OCI-LY1 (cell line): ENCODE results near the gene MAP4.
A peak's percentile ranks its signal among the peaks of the same experiment; 100 is the strongest.

ENCODE experiments used
- H2AFZ ChIP-seq: fragments of 200-600 bp; sonication (generic), shearing (Covaris generic); 2 replicates; pipeline ENCODE4 v1.6.0; 2014; ENCODE audit warnings: antibody characterized with exemption, mild to moderate bottlenecking, low read length
- H3F3A ChIP-seq: fragments of 200-600 bp; sonication (generic), shearing (Covaris generic); 2 replicates; pipeline ENCODE4 v1.6.0; 2014; ENCODE audit warnings: mild to moderate bottlenecking, antibody characterized with exemption, low read length, moderate library complexity; ENCODE audit not compliant: insufficient read depth
- H3K27ac ChIP-seq: fragments of 200-600 bp; sonication (generic); 2 replicates; pipeline ENCODE4 v1.5.1; 2014; ENCODE audit warnings: low read length, mixed run types, mild to moderate bottlenecking, low read depth; ENCODE audit not compliant: poor library complexity, severe bottlenecking
- H3K27me3 ChIP-seq: fragments of 200-600 bp; sonication (generic); 2 replicates; pipeline ENCODE4 v1.6.0; 2014; ENCODE audit warnings: antibody characterized with exemption, mild to moderate bottlenecking, low read length, moderate library complexity; ENCODE audit not compliant: insufficient read depth
- H3K36me3 ChIP-seq: fragments of 200-600 bp; sonication (generic); 2 replicates; pipeline ENCODE4 v1.6.1; 2014; ENCODE audit warnings: mild to moderate bottlenecking, antibody characterized with exemption, low read length, moderate library complexity, mixed read lengths; ENCODE audit not compliant: insufficient read depth
- H3K4me1 ChIP-seq: fragments of 200-600 bp; sonication (generic); 2 replicates; pipeline ENCODE4 v1.5.1; 2014; ENCODE audit warnings: mild to moderate bottlenecking, low read length, moderate library complexity; ENCODE audit not compliant: insufficient read depth, severe bottlenecking
- H3K4me2 ChIP-seq: fragments of 200-600 bp; sonication (generic), shearing (Covaris generic); 2 replicates; pipeline ENCODE4 v1.6.1; 2014; ENCODE audit warnings: low read length
- H3K4me3 ChIP-seq: fragments of 200-600 bp; sonication (generic); 2 replicates; pipeline ENCODE4 v1.5.1; 2014; ENCODE audit warnings: low read length, low read depth, mild to moderate bottlenecking, mixed read lengths; ENCODE audit not compliant: poor library complexity, severe bottlenecking
- H3K79me2 ChIP-seq: fragments of 200-600 bp; shearing (Covaris generic); 2 replicates; pipeline ENCODE4 v1.6.1; 2016; ENCODE audit warnings: mixed run types, low read length, mixed read lengths; ENCODE audit not compliant: insufficient read depth
- H3K9ac ChIP-seq: fragments of 200-600 bp; sonication (generic), shearing (Covaris generic); 2 replicates; pipeline ENCODE4 v1.6.1; 2014; ENCODE audit warnings: mild to moderate bottlenecking, low read length, mixed read lengths
- H3K9me2 ChIP-seq: fragments of 200-600 bp; sonication (generic), shearing (Covaris generic); 2 replicates; pipeline ENCODE4 v1.6.1; 2014; ENCODE audit warnings: low read depth, mild to moderate bottlenecking, low read length, mixed read lengths
- H3K9me3 ChIP-seq: fragments of 200-600 bp; shearing (Covaris generic); 2 replicates; pipeline ENCODE4 v1.6.1; 2014; ENCODE audit warnings: low read length, mixed read lengths
- H4K20me1 ChIP-seq: fragments of 200-600 bp; sonication (generic), shearing (Covaris generic); 2 replicates; pipeline ENCODE4 v1.6.0; 2016; ENCODE audit warnings: mild to moderate bottlenecking, low read length; ENCODE audit not compliant: insufficient read depth
- CTCF ChIP-seq: fragments of 200-600 bp; sonication (generic), shearing (Covaris generic); IDR thresholded peaks from 2 replicates; pipeline ENCODE4 v1.5.1; 2017; ENCODE audit warnings: mild to moderate bottlenecking, antibody characterized with exemption, low read length, moderate library complexity, mixed read lengths
- EZH2 ChIP-seq: fragments of 200-600 bp; sonication (generic), shearing (Covaris generic); IDR thresholded peaks from 2 replicates; pipeline ENCODE4 v1.8.0; 2017; ENCODE audit warnings: borderline replicate concordance, mixed run types, mild to moderate bottlenecking, antibody characterized with exemption, low read length, moderate library complexity, mixed read lengths

Gene MAP4

GRCh38 chr3:48023377-48023776 is 7.2 kb upstream of the MAP4 start:
- Histone ChIP-seq H4K20me1 (no peaks in the 10 kb centered on the region), H3K79me2 (peaks cover 4% of the 10 kb centered on the region; the same call in 1 of the 2 replicates), H2AFZ (no peak overlapping the region), H3K4me2 (no peak overlapping the region), H3K27me3 (no peaks in the 10 kb centered on the region), H3K36me3 (no peaks in the 10 kb centered on the region), H3K9me3 (no peaks in the 10 kb centered on the region), H3K4me3 (no peak overlapping the region), H3F3A (no peaks in the 10 kb centered on the region), H3K9ac (no peak overlapping the region), H3K9me2 (no peaks in the 10 kb centered on the region), H3K4me1 (peaks cover 65% of the 10 kb centered on the region), H3K27ac (peak overlapping the region; percentile 24)
- no peak for TF ChIP-seq EZH2
- no peak for TF ChIP-seq CTCF

- H3K9me2 ChIP-seq, result no peaks in the 10 kb centered on the region
- no peaks in the 10 kb centered on the region for H3K9me3 ChIP-seq
- H3K79me2 ChIP-seq, result peaks cover 4% of the 10 kb centered on the region; the same call in 1 of the 2 replicates
- no peak overlapping the region for H2AFZ ChIP-seq
- H3K4me3 ChIP-seq, result no peak overlapping the region
- peak overlapping the region; percentile 53 for H3K27ac ChIP-seq
- TF ChIP-seq CTCF, result no peak
- no peak for TF ChIP-seq EZH2
- no peaks in the 10 kb centered on the region for H4K20me1 ChIP-seq
- H3K4me1 ChIP-seq, result peaks cover 71% of the 10 kb centered on the region
- H3K27me3 ChIP-seq, result no peaks in the 10 kb centered on the region
- no peak overlapping the region for H3K9ac ChIP-seq
- H3K36me3 ChIP-seq, result no peaks in the 10 kb centered on the region
- no peaks in the 10 kb centered on the region for H3F3A ChIP-seq
- H3K4me2 ChIP-seq, result peak overlapping the region; percentile 24; the same call in 1 of the 2 replicates
Observed at GRCh38 chr3:48022178-48022577, 6.0 kb upstream of the MAP4 start.

- Histone ChIP-seq H3K27ac (peak overlapping the region; percentile 73), H3K27me3 (no peaks in the 10 kb centered on the region), H3K9ac (no peak overlapping the region), H3K4me1 (peaks cover 97% of the 10 kb centered on the region), H3K4me3 (no peak overlapping the region), H3K36me3 (no peaks in the 10 kb centered on the region), H2AFZ (no peak overlapping the region), H3K79me2 (peaks cover 9% of the 10 kb centered on the region; the same call in 1 of the 2 replicates), H3K4me2 (no peak overlapping the region), H3K9me2 (no peaks in the 10 kb centered on the region), H3K9me3 (no peaks in the 10 kb centered on the region), H4K20me1 (no peaks in the 10 kb centered on the region), H3F3A (no peaks in the 10 kb centered on the region)
- TF ChIP-seq CTCF (no peak), EZH2 (no peak)
Observed at GRCh38 chr3:48018841-48019240, 2.6 kb upstream of the MAP4 start.
